Cerebellar cortex (tissue), 1 donor: ENCODE data around the gene SIRT2.
"Not testable (repeated sequence)": the region's sequence is repeated elsewhere in the genome, so short reads cannot be mapped to it uniquely, and the experiment has no call there.

Experiments used
- DNase-seq: peaks from one replicate; pipeline ENCODE4 v3.0.0-alpha.2; 2015; ENCODE audit warnings: low spot score

SIRT2 gene

DNA sequence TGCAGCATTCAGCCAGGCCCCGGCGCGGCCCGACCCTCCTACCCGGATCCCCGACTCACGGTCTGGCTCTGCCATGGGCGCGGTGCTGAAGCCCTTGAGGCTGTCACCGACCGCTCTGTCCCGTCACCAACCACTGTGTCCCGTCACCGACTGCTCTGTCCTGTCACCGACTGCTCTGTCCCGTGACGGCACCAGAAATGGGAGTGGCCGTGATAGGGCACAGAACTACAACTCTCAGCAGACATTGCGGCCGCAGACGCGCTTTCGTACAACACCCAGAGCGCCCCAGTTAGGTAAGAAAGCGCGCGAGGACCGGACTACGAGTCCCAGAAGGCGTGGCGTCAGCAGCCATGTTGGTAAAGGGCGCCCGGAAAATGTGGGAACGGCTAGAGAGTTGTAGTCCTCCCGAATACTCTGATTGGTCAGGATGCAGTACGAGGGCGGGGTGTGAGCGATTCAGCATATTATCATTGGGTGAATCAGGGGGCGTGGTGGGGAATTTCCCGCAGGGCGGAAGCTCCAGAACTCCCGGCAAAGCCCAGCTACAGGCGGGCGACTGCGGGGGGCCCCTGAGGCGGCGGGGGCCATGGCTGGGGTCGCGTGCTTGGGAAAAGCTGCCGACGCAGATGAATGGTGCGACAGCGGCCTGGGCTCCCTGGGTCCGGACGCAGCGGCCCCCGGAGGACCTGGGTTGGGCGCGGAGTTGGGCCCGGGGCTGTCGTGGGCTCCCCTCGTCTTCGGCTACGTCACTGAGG lies at the start of gene SIRT2, which contains the start of gene NFKBIB:
SIRT2 (minus strand) TSS at position 172 of the 755 bp plus-strand sequence; CDS start at position 75, 97 bp downstream.
NFKBIB (plus strand) TSS at position 523 of the 755 bp plus-strand sequence; CDS start at position 587, 64 bp downstream.
- peak; percentile 100 for DNase-seq

DNA sequence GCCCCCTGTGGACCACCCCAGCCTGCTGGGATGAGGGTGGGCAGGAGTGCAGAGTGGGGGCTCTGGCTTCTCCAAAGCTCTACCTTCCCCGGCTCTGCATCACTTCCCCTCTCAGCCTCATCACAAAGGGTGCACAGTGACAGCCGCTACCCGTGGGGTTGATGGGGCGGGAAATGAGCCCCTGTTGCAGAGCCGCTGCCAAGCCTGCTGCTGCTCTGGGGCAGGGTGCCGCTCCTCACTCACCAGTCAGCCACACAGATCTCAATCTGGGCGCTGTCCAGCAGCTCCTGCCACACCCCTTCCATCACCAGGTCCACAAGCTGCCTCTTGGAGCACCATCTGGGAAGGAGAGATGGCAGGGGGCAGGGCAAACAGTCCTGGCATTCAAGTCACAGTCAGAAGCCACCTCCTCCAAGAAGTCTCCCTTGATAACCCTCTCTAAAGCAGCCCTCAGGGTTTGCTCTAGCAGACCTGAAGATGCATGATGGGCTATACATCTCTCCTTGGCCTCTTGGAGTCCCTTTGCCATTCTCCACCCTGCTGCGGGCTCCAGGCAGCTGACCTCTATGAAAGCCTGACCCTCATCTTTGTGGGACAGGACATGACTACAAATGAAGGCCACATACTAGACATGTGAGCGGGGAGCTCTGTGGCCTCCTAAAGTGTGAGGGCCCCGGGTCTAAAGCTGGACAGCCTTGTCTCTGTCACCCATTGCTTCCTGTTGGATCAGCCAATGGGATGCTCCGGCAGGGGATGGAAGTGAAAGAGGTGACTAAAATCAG lies 47.0 kb upstream of the SIRT2 start:
- no peak for DNase-seq

DNA sequence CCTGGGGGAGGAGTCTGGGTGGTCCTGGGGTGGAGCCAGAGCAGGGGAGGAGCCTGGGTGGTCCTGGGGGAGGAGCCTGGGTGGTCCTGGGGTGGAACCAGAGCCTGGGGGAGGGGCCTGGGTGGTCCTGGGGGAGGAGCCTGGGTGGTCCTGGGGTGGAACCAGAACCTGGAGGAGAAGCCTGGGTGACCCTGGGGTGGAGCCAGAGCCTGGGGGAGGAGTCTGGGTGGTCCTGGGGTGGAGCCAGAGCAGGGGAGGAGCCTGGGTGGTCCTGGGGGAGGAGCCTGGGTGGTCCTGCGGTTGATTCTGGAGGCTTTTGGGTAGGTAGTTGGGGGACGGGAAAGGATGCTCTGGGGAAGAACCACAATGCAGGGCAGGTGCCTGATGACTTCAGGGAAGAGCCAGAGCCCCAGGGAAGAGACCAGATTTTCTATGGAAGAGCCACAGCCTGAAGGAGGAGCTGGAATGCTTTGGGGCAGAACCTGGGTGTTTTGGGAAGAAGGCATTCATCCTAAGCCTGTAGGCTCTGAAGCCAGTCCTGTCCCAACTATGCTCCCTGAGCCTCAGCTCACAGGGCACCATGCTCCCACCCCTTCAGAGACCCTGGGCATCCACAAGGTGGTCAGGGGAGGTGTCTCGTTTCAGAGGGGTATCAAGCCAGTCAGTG lies 46.3 kb upstream of the SIRT2 start:
- DNase-seq = no peak

DNA sequence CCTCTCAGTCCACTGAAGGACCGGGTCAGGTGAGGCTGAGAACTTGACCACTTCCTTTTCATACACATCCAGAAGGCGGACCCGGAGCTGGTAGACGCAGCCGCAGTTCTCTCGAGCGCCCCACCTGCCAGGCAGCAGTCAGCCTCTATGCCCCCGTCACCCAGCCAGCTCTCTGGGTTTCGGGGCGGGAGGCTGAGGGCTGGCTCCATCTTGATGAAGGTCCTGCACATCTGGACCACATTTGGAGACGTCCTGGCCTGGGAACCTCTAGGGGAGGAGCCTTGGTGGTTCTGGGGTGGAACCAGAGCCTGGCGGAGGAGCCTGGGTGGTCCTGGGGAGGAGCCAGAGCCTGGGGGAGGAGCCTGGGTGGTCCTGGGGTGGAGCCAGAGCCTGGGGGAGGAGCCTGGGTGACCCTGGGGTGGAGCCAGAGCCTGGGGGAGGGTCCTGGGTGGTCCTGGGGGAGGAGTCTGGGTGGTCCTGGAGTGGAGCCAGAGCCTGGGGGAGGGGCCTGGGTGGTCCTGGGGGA lies 45.6 kb upstream of the SIRT2 start:
- no peak for DNase-seq

DNA sequence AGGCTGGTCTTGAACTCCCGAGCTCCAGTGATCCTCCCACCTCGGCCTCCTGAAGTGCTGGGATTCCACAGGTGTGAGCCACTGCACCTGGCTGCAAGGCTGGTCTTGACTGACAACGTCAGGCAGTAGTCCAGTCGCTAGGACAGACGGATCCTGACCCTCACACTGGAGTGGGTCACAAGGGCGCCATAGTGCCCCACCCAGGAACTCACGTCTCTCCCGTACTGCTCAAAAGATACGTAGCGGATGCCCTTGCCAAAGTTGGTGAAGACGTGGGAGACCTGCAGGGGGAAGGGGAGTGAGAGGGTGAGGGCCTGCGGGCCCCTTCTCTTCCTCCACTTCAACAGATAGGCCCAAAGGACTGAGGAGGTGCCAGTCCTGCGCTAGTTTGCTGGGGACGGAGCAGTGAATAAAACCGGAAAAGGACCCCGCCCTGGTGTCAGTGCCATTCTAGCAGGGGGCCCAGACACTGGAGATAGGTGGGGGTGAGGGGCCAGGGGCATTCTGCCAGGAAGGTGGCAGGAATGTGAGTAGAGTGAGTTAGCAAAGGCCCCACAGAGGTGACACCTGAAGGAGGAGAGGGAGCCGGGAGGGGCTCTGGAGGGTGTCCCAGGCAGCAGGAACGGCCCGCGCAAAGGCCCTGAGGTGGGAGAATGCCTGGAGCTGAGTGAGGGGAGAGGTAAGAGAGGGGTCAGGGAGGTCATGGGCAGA lies 43.2 kb upstream of the SIRT2 start:
- DNase-seq = no peak

DNA sequence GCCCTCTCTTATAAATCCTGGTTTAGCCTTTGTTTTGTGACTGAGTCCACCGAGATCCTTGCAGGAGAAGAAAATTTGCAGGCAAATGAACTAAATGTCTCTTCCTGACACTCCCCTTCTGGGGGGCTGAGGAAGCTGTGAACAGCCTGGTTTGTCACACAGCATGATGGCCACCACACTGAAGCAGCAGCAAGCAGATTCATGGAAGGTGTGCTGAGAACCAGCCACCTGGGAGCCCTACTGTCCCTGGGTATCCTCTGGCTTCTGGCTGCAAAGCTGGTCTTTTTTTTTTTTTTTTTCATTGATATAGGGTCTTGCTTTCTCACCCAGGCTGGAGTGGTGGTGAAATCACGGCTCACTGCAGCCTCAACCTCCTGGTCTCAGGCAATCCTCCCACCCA lies 42.6 kb upstream of the SIRT2 start:
- no peak for DNase-seq

DNA sequence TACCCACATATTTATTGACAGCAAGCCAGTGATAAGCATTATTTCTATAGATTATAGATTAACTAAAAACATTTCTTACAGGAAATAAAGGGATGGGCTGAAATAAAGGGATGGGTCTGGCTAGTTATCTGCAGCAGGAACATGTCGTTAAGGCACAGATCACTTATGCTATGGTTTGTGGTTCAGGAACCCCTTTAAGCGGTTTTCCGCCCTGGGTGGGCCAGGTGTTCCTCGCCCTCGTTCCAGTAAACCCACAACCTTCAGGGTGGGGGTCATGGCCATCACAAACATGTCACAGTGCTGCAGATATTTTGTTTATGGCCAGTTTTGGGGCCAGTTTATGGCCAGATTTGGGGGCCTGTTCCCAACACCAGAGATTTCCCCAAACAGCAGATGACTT lies 42.0 kb upstream of the SIRT2 start:
- not testable (repeated sequence) for DNase-seq

DNA sequence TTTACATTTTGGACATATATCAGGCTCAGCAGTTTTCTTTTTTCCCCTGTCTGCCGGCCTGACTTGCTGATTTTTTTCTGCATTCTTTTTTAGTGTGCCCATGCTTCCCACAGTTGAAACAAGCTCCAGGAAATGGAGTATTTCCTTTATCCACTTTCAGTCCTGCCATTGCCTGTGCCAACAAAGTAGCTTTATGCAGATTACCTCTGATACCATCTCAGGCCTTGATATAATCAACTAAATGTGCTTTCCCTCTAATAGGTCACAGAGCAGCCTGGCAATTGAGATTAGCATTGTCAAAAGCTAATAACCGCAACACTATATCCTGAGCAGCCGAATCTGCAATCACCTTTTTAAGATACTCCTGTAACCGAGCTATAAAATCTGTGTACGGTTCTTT lies 40.5 kb upstream of the SIRT2 start:
- DNase-seq = no peak

DNA sequence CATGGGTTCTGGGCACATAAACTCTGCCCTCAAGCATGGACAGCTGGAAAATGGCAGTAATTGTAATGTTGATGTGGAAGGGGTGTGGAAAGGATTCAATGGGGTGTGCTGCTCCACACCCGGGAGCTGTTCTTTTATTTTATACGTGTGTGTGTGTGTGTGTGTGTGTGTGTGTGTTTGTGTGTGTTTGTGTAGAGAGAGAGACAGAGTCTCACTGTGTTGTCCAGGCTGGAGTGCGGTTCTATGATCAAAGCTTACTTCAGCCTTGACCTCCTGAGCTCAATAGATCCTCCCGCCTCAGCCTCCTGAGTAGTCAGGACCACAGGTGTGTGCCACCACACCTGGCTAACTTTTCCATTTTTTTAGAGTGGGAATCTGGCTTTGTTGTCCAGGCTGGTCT lies 34.1 kb upstream of the SIRT2 start:
- no peak for DNase-seq

DNA sequence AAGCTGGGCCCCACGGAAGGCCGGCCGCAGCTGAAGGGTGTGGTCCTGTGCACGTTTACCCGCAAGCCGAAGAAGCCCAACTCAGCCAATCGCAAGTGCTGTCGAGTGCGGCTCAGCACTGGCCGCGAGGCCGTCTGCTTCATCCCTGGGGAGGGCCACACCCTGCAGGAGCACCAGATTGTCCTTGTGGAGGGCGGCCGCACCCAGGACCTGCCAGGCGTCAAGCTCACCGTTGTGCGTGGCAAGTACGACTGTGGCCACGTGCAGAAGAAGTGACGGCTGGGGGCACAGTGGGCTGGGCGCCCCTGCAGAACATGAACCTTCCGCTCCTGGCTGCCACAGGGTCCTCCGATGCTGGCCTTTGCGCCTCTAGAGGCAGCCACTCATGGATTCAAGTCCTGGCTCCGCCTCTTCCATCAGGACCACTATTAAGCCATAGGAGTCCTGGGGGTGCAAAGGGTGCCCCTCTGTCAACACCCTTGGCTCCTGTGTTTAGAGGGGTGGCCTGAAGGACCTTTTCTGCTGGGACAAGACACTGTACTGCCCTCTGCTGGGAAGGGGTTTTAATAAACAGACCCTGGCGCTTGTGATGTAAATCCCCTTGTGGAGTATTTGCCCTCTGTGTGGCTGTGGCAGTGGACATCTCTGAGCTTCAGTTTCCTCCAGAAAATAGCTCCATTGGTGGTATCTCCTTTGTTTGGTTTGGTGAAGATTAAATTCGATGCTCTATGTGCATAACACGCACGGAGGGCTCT lies 33.2 kb upstream of the SIRT2 start:
- peak; percentile 36 for DNase-seq

DNA sequence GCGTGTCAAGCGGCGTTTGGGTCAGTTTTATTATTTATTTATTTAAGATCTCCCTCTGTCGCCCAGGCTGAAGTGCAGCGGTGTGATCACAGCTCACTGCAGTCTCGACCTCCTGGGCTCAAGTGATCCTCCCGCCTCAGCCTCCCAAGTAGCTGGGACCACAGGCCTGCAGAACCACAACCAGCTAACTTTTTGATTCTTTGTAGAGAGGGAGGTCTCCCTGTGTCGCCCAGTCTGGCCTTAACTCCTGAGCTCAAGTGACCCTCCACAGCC lies 32.0 kb upstream of the SIRT2 start:
- DNase-seq = no peak

DNA sequence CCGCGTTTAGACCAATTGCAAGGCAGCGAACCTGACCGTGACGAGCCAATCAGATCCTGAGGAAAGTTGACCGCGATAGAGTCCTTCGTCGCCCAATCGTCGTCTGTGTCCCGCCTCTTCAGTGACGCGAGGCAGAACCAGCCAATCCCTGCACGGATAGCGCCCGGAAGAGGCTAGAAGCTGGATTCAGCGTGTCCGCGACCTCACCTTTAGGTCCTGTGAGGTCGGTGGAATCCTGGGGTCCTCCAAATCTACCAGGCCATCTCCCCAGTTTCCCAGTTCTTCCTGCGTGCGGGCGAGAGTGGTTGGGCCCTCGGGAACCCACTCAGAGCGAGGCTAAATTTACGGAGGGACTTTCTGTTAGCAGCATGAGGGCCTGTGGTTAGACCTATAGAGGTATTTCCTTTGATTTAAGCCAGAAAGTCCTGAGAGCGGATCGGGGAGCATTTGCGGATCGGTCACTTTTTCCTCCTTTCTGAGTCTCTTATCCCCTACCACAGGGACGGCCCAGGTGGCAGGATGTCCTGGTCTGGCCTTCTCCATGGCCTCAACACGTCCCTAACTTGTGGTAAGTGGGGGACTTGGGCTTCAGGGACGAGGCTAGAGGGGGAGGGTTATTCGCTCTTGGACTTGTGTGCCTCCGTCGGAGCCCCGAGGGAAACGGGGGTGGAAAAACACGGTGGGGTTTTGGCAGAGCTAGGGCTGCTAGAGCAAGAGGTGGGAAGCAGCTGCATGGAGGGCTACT lies 31.5 kb upstream of the SIRT2 start, which contains the start of gene MRPS12:
MRPS12 (plus strand) TSS at position 169 of the 745 bp plus-strand sequence; CDS start at position 520, 351 bp downstream.
- DNase-seq = peak; percentile 99

DNA sequence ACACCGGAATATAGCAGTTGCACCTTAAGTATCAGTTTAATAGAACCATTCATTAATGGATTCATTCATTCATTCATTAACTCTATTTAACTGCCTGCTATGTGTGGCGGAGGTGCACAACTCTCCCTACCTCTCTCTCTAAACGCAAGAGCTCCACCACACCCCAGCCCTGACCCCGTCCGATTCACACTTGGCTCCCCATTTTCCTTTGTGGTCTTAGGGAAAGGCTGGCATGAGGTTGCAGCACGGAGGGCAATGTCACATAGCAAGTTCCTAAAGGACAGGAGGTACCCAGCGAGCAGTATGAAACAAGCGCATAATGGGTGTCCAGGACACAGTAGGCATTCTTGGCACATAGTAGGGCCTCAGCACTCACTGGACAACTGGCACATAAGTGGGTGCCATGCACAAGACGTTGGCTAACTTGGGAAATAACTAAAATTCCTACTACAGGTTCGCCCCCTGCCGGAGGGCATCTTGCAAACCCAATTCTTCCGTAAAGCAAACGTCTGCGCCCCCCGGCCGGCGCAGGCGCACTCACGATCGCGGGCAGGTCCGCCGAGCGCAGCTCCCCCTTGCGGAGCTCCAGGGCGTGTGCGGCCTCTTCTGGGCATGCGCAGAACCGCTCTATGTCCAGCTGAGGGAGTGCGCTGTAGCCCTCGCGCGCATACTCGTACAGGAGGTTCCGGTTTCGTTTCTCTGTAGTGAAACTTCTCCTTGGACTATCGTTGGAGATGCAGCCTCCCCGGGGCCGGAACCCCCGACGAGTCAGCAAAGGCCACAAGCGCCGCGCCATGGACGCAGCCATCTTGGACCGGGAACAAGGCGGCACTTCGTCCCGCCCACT lies 30.7 kb upstream of the SIRT2 start, which contains the start of gene SARS2:
SARS2 (minus strand) TSS at position 835 of the 847 bp plus-strand sequence; CDS start at position 808, 27 bp downstream.
- peak; percentile 93 for DNase-seq

DNA sequence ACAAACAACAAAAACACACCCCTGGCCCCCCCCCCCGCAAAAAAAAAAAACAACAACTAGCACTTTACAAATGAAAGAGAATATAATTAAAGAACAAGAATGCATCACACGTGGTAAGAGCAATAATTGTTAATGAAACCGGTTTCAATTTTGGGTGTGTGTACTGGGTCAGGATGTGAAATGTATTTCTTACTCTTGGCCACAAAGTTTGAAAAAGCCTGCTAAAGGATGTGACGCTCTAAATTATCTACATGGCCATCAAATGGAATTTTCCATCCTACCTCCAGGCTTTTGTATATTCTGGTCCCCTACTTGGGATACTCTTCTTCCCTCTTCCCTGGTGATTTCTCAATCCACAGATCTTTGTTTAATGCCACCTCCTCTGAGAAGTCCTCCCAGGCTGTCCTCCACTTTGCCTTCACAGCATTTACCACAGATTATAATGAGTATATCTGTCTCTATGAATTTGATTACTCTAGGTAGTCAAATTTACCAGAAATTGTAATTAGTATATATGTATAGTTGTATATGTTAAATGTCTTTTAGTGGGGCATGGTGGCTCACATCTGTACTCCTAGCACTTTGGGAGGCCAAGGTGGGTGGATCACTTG lies 29.1 kb upstream of the SIRT2 start:
- no peak for DNase-seq

DNA sequence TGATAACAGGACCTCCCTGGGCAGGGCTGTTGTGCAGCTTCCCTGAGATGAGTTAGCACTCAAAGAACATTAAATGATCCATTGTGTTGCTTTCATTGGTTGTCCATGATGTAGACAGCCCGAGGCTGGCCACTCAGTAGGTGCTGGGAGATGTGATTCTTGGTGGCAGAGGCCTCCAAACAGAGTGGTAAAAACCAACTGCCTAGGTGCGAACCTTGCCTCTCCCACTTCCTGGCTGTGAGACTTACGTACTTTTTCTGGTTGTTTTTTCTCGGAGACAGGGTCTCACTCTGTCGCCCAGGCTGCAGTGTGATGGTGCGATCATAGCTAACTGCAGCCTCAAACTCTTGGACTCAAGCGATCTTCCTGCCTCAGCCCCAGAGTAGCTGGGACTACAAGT lies 25.0 kb upstream of the SIRT2 start:
- DNase-seq = no peak

DNA sequence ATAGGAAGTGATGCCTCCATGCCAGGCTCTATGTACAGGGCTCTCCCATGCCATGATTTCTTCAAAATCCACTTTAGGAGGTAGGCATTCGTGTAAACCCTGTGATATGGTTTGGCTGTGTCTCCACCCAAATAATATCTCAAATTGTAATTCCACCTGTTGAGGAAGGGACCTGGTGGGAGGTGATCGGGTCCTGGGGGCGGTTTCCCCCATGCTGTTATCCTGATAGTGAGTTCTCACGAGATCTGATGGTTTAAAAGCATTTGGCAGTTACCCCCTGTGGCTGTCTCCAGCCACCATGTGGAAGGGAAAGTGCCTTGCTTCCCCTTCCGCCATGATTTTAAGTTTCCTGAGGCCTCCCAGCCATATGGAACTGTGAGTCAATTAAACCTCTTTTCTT lies 23.1 kb upstream of the SIRT2 start:
- no peak for DNase-seq

DNA sequence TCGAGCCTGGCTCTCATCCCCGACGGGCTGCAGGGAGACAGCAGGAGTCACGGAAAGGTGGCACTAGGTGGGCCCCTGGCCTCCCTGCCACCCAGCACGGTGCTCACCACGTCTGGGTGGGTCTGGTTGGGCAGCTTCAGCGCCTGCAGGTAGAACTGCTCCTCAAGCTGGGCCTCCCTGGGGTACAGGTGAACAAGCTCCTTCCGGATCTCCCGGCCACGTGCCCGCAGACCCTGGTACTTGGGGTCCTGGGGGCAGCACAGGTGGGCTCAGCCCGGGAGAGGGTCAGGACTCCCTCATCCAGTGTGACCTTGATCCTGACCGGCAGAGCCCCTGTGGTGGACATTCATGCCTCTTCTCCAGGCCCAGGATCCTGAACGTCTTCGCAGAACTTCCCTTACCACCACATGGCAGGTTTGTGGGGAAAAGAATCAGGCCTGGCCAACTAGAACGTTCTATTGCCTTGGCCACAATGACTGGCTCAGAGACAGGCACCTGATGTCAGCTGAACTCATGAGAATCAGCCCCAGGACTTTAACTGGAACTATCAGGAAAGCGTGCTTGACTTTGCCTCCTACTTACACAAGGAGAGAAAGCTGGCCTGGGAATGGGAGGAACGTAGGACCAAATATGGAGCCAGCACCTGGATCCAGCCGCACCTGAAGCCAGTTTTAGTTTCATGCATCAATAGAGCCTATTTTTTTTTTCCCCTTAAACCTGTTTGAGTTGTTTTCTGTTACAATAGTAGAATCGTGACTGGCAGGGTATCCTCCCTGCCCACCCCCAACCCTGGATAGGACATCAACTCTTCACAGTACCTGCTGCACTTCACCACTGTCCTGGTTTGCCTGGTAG lies 22.2 kb upstream of the SIRT2 start:
- no peak for DNase-seq
